HepG2 (cell line): ENCODE data around the gene HOXA11. TPM values are rescaled to one million over a fixed set of nuclear protein-coding genes. Genes with fewer than 3 reads are reported as not detected.

Source experiments
- ATAC-seq: fragments of 200-7000 bp; cut with Tn5 transposase; 3 replicates; pipeline ENCODE4 v1.9.1; 2020; ENCODE audit warnings: mild to moderate bottlenecking, moderate library complexity
- BruUV-seq: library from RNA; stranded (reverse); fragments of 400-500 nt; replicated peaks from 2 replicates; lab custom pipeline; 2021; lab: Mats Ljungman, UMichigan
- CTCF ChIA-PET: fragments of 300-600 bp; formaldehyde crosslinking; extraction: SDS; loops from one replicate; lab custom pipeline; 2021; ENCODE audit warnings: low total read pairs, inconsistent platforms, low intra/inter-chr PET ratio; lab: Yijun Ruan, JAX
- POLR2A ChIA-PET: fragments of 350-600 bp; sonication (Branson Sonifier 250); formaldehyde crosslinking; loops from one replicate; lab custom pipeline; 2020; ENCODE audit warnings: antibody characterized with exemption, inconsistent platforms; lab: Yijun Ruan, JAX
- DNase-seq: peaks from one replicate; pipeline ENCODE4 v3.0.0-alpha.2; 2015; ENCODE audit warnings: low spot score
- FAIRE-seq: peaks from 3 replicates; lab custom pipeline; 2011; peaks lifted over from hg19 to GRCh38; lab: Jason Lieb, UNC
- H2AFZ ChIP-seq: one replicate; pipeline ENCODE4 v1.6.1; 2011; ENCODE audit warnings: low read length, inconsistent platforms
- H3K27ac ChIP-seq: fragments of 300-600 bp; 3 replicates; pipeline ENCODE4 v1.8.0; 2011; ENCODE audit warnings: mixed run types, mild to moderate bottlenecking, mixed read lengths, low read length, inconsistent platforms; ENCODE audit not compliant: insufficient read depth; ENCODE audit errors: extremely low read length
- H3K27me3 ChIP-seq, 2 experiments: fragments of 200-600 bp in 1 of 2; 2 replicates in 1 of 2; 3 replicates in 1 of 2; pipeline versions ENCODE4 v1.6.0 to v1.8.0; 2011; ENCODE audit warnings: low read length in 2 of 2, mild to moderate bottlenecking in 2 of 2, moderate library complexity in 2 of 2, inconsistent platforms in 1 of 2; ENCODE audit not compliant: insufficient read depth in 2 of 2, control insufficient read depth in 1 of 2
- H3K36me3 ChIP-seq, 2 experiments: fragments of 200-600 bp in 1 of 2; replicated peaks in 1 of 2; 2 replicates in 1 of 2; 3 replicates in 1 of 2; pipeline versions ENCODE4 v1.5.1 to v1.8.0; 2011; ENCODE audit warnings: low read length in 2 of 2, inconsistent platforms in 1 of 2; ENCODE audit not compliant: insufficient read depth in 2 of 2, control insufficient read depth in 1 of 2
- H3K4me1 ChIP-seq: 2 replicates; pipeline ENCODE4 v1.5.1; 2012; ENCODE audit warnings: low read length, inconsistent platforms; ENCODE audit not compliant: insufficient read depth
- H3K4me2 ChIP-seq: 2 replicates; pipeline ENCODE4 v1.6.0; 2011; ENCODE audit warnings: low read depth, low read length, inconsistent platforms
- H3K4me3 ChIP-seq, 3 experiments: fragments of 200-600 bp in 1 of 3; sonication (generic), shearing (Covaris generic) in 1 of 3; replicated peaks in 1 of 3; 2 replicates each; pipeline ENCODE4 v1.5.1; 2011 to 2016; ENCODE audit warnings: low read length in 3 of 3, inconsistent platforms in 2 of 3, low read depth in 2 of 3, mild to moderate bottlenecking in 2 of 3, control low read depth in 1 of 3, mixed read lengths in 1 of 3; ENCODE audit not compliant: insufficient read depth in 1 of 3
- H3K79me2 ChIP-seq: one replicate; pipeline ENCODE4 v1.6.1; 2011; ENCODE audit warnings: low read length, inconsistent platforms; ENCODE audit not compliant: insufficient read depth
- H3K9ac ChIP-seq: 2 replicates; pipeline ENCODE4 v1.6.0; 2011; ENCODE audit warnings: mild to moderate bottlenecking, low read depth, low read length, inconsistent platforms; ENCODE audit not compliant: insufficient read depth
- H3K9me3 ChIP-seq: 2 replicates; pipeline ENCODE4 v1.5.1; 2012; ENCODE audit warnings: mild to moderate bottlenecking, low read length
- H4K20me1 ChIP-seq: 2 replicates; pipeline ENCODE4 v1.6.0; 2011; ENCODE audit warnings: inconsistent platforms, mild to moderate bottlenecking, low read length, moderate library complexity; ENCODE audit not compliant: insufficient read depth
- ARID2 ChIP-seq: sonication (generic); formaldehyde crosslinking; IDR thresholded peaks from 2 replicates; pipeline ENCODE4 v1.8.1; 2022; ENCODE audit warnings: mild to moderate bottlenecking, missing genetic modification reagents, borderline replicate concordance
- CREB1 ChIP-seq, 2 experiments: fragments of 450-650 bp in 1 of 2; IDR thresholded peaks; 2 replicates each; pipeline ENCODE4 v1.6.1; 2016 to 2017; ENCODE audit warnings: control low read depth in 1 of 2, mild to moderate bottlenecking in 1 of 2, missing compliant biosample characterization in 1 of 2, missing genetic modification characterization in 1 of 2
- KAT7 ChIP-seq: IDR thresholded peaks from 2 replicates; pipeline ENCODE4 v1.6.1; 2018; ENCODE audit warnings: borderline replicate concordance, missing compliant biosample characterization
- KLF6 ChIP-seq: IDR thresholded peaks from 2 replicates; pipeline ENCODE4 v1.8.0; 2016; ENCODE audit warnings: missing biosample characterization, missing genetic modification reagents
- KMT2A ChIP-seq: sonication (generic); formaldehyde crosslinking; IDR thresholded peaks from 2 replicates; pipeline ENCODE4 v1.4.0; 2020; ENCODE audit warnings: missing genetic modification reagents
- NFATC3 ChIP-seq: sonication (generic); formaldehyde crosslinking; IDR thresholded peaks from 2 replicates; pipeline ENCODE4 v1.5.1; 2020; ENCODE audit warnings: mild to moderate bottlenecking, missing genetic modification reagents
- RFX3 ChIP-seq: IDR thresholded peaks from 2 replicates; pipeline ENCODE4 v1.6.1; 2016; ENCODE audit warnings: missing biosample characterization, missing genetic modification reagents
- SMAD1 ChIP-seq: sonication (generic); formaldehyde crosslinking; IDR thresholded peaks from 2 replicates; pipeline ENCODE4 v1.4.0; 2020; ENCODE audit warnings: missing genetic modification reagents, low read depth, mild to moderate bottlenecking, borderline replicate concordance
- SUZ12 ChIP-seq: fragments of 150-350 bp; IDR thresholded peaks from 2 replicates; pipeline ENCODE4 v1.6.1; 2014; ENCODE audit warnings: low read depth, low read length
- TAF15 ChIP-seq: fragments of 200-400 bp; formaldehyde crosslinking; IDR thresholded peaks from one replicate; pipeline ENCODE4 v1.6.1; 2018; ENCODE audit warnings: mild to moderate bottlenecking, low read depth, low read length; ENCODE audit not compliant: poor library complexity, severe bottlenecking
- ZNF280B ChIP-seq: sonication (generic); formaldehyde crosslinking; IDR thresholded peaks from 2 replicates; pipeline ENCODE4 v1.5.0; 2020; ENCODE audit warnings: missing genetic modification reagents, mild to moderate bottlenecking, borderline replicate concordance
- ZNF3 ChIP-seq: IDR thresholded peaks from 2 replicates; pipeline ENCODE4 v1.7.0; 2017; ENCODE audit warnings: inconsistent platforms
- ZNF775 ChIP-seq: sonication (generic); formaldehyde crosslinking; IDR thresholded peaks from 2 replicates; pipeline ENCODE4 v1.4.0; 2020; ENCODE audit warnings: missing genetic modification reagents, mild to moderate bottlenecking, moderate library complexity, borderline replicate concordance
- WGBS: methylation state at CpG from one replicate; pipeline ENCODE4 v1.1.6; 2017; ENCODE audit warnings: low lambda C conversion rate; 5-methylcytosine and 5-hydroxymethylcytosine counted together
- in situ Hi-C: cut with HindIII; loops from 2 replicates; pipeline ENCODE4 v1.10.0; 2017; ENCODE audit warnings: low pct_unique_long_range_greater_than_20kb; ENCODE audit not compliant: extremely low pct_ligation_motif_present
- intact Hi-C: fragments of 100-400 bp; cut with micrococcal nuclease; formaldehyde crosslinking; loops from one replicate; pipeline ENCODE4 v1.10.0; 2022; ENCODE audit not compliant: unreplicated experiment
- polyA plus RNA-seq, 8 experiments: library from polyadenylated mRNA; depleted of rRNA in 3 of 8; stranded (reverse) in 7 of 8; unstranded in 1 of 8; fragments of >200 nt; fragmentation: Illumina TruSeq in 4 of 8; extraction: Trizol in 4 of 8; gene quantifications; 2 replicates each; pipeline versions ENCODE4 v1.2.1 to v1.2.3, GENCODE V29; 2011 to 2016; ENCODE audit warnings: low read depth in 4 of 8, missing spikeins in 1 of 8, mixed read lengths in 1 of 8; ENCODE audit not compliant: insufficient read depth in 1 of 8
- total RNA-seq, 5 experiments: library from RNA; depleted of rRNA; stranded (reverse); fragments of >200 nt; fragmentation: Illumina TruSeq; extraction: Trizol; gene quantifications; 2 replicates each; pipeline ENCODE4 v1.2.3, GENCODE V29; 2016; ENCODE audit warnings: low read depth in 1 of 5
- TF ChIP-seq, protein P1 (sequence below), 2 experiments: sonication (generic) in 1 of 2; formaldehyde crosslinking in 1 of 2; IDR thresholded peaks; 2 replicates each; pipeline versions ENCODE4 v1.4.0 to v1.6.1; 2016 to 2020; ENCODE audit warnings: borderline replicate concordance in 1 of 2, low read depth in 1 of 2, mild to moderate bottlenecking in 1 of 2, missing genetic modification reagents in 1 of 2

Gene HOXA11
- total and polyA plus RNA-seq, 2 of the 13 experiments (the other 11 are each of a cell fraction or from before 2014, with no cell fraction given), result not detected

- FAIRE-seq (no peak), DNase-seq (no peak), ATAC-seq (peak; percentile 23)
- no peak overlapping the region for H3K27ac ChIP-seq
- H3K9me3 ChIP-seq, result no peaks in the 10 kb centered on the region
- H3K79me2 ChIP-seq, result no peaks in the 10 kb centered on the region
- no peak overlapping the region for H3K9ac ChIP-seq
- H3K27me3 ChIP-seq, result peaks cover 17 to 86% of the 10 kb centered on the region in 2 experiments
- H3K4me1 ChIP-seq, result peaks cover 30% of the 10 kb centered on the region
- H4K20me1 ChIP-seq, result peaks cover 3% of the 10 kb centered on the region; the same call in 1 of the 2 replicates
- BruUV-seq, result no TSS peak
- H3K4me3 ChIP-seq, result peak overlapping the region; percentile 30 to 69 (median 33); a peak in 5 of 6 replicates
- H2AFZ ChIP-seq, result no peak overlapping the region
- intact Hi-C loops, result no loop called here
- ChIA-PET CTCF (no interaction called here), POLR2A (interaction anchor here (0.6 kb wide), 1 partner anchor 78 kb away, joined by 4 read pairs; no protein-coding TSS in a partner anchor)
- H3K36me3 ChIP-seq, result no peaks in the 10 kb centered on the region
- TF ChIP-seq CREB1 (IDR thresholded peaks at IDR 0.05) (no peak), CREB1 (CRISPR knock-in tag; IDR thresholded peaks at IDR 0.05) (no peak), KAT7 (CRISPR knock-in tag) (no peak), KLF6 (CRISPR knock-in tag) (no peak), ZNF3 (no peak), SUZ12 (no peak), ARID2 (CRISPR knock-in tag) (no peak), ZNF280B (CRISPR knock-in tag) (no peak), SMAD1 (CRISPR knock-in tag) (no peak), RFX3 (CRISPR knock-in tag) (no peak), KMT2A (CRISPR knock-in tag) (no peak), NFATC3 (CRISPR knock-in tag) (no peak), TAF15 (no peak), ZNF775 (CRISPR knock-in tag) (no peak)
- TF ChIP-seq, protein P1, sequence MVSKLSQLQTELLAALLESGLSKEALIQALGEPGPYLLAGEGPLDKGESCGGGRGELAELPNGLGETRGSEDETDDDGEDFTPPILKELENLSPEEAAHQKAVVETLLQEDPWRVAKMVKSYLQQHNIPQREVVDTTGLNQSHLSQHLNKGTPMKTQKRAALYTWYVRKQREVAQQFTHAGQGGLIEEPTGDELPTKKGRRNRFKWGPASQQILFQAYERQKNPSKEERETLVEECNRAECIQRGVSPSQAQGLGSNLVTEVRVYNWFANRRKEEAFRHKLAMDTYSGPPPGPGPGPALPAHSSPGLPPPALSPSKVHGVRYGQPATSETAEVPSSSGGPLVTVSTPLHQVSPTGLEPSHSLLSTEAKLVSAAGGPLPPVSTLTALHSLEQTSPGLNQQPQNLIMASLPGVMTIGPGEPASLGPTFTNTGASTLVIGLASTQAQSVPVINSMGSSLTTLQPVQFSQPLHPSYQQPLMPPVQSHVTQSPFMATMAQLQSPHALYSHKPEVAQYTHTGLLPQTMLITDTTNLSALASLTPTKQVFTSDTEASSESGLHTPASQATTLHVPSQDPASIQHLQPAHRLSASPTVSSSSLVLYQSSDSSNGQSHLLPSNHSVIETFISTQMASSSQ (IDR thresholded peaks at IDR 0.05; ENCODE audit: low read depth), result no peak
- TF ChIP-seq, protein P1 (CRISPR knock-in tag; IDR thresholded peaks at IDR 0.05; ENCODE audit: borderline replicate concordance), result no peak
- peak overlapping the region; percentile 80 for H3K4me2 ChIP-seq
- WGBS, result 9% methylated on average over 3 of the region's 4 CpGs
- in situ Hi-C loops, result loop anchor here (5.0 to 10.0 kb wide), 3 partner anchors 373 to 821 kb away; no protein-coding TSS in a partner anchor
Observed at GRCh38 chr7:27201580-27202017, 16.6 kb upstream of the HOXA11 start.
